SJSA1 (cell line): ENCODE measurements around the gene RAX2. TPM values are rescaled to one million over a fixed set of nuclear protein-coding genes. Genes with fewer than 3 reads are reported as not detected.

Experiments
- DNase-seq, 2 experiments: peaks; one replicate each; pipeline ENCODE4 v3.0.0-alpha.2; 2015 to 2020; ENCODE audit warnings: low spot score in 2 of 2, low read depth in 1 of 2
- H3K27ac ChIP-seq: fragments of 250-450 bp; sonication (Bioruptor Pico); 2 replicates; pipeline ENCODE4 v1.5.1; 2020; ENCODE audit warnings: mild to moderate bottlenecking, moderate library complexity
- H3K27me3 ChIP-seq: fragments of 250-450 bp; sonication (Bioruptor Pico); replicated peaks from 2 replicates; pipeline ENCODE4 v1.5.1; 2020; ENCODE audit warnings: mild to moderate bottlenecking, moderate library complexity
- H3K36me3 ChIP-seq: fragments of 250-450 bp; sonication (Bioruptor Pico); 2 replicates; pipeline ENCODE4 v1.5.1; 2020; ENCODE audit warnings: mild to moderate bottlenecking
- H3K4me1 ChIP-seq: fragments of 250-450 bp; sonication (Bioruptor Pico); replicated peaks from 2 replicates; pipeline ENCODE4 v1.6.1; 2021; ENCODE audit warnings: mild to moderate bottlenecking
- H3K4me3 ChIP-seq: fragments of 250-450 bp; sonication (Bioruptor Pico); 2 replicates; pipeline ENCODE4 v1.5.1; 2020; ENCODE audit warnings: mild to moderate bottlenecking
- H3K9me3 ChIP-seq: fragments of 250-450 bp; sonication (Bioruptor Pico); replicated peaks from 2 replicates; pipeline ENCODE4 v1.5.1; 2020; ENCODE audit warnings: mild to moderate bottlenecking
- total RNA-seq: library from RNA; depleted of rRNA; stranded (reverse); fragments of >200 nt; shearing (Covaris generic); gene quantifications from 2 replicates; pipeline ENCODE4 v1.2.3, GENCODE V29; 2014

The RAX2 gene
- total RNA-seq, 1 experiment from 2014 or later: not detected

DNA sequence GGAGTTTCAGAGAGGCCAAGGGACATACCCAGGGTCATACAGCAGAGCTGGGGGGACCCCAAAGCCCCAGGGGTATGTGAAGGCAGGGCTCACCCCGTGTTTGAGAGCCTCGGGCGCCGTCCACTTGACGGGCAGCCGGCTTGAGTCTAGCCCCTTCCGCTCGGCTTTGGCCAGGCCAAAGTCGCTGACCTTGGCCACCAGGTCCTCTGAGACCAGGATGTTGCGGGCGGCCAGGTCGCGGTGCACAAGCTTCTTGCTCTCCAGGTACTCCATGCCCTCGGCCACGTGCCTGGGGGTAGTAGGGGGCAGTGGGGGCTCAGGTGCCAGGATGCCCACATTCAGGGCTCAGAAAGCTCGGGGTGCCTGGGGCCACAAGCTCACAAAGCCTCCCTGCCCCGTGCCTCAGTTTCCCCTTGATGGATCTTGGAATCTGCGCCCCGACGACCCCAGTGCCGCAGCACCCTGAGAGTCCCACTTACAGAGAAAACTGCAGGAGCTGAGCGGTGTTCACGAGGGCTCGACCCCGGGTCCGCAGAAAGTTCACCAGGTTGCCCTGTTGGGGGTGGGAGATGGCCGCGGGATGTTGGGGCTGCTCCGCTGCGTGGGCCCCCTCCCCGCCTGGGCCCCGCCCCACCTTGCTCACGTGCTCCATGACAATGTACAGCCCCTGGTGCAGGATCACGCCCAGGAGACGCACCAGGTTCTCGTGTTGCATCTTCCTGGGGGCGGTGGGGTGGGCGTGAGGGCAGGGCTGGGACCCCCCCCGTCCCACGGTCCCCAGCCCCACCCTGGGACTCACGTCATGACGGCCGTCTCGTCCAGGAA lies 7.1 kb upstream of the RAX2 start:
- Histone ChIP-seq H3K4me3 (no peak overlapping the region), H3K9me3 (peaks cover 17% of the 10 kb centered on the region), H3K36me3 (no peaks in the 10 kb centered on the region), H3K27ac (no peak overlapping the region), H3K27me3 (0 out of 2 replicates have a peak, but pooled peaks cover 2% of the 10 kb centered on the region), H3K4me1 (no peaks in the 10 kb centered on the region)
- no peak for DNase-seq

DNA sequence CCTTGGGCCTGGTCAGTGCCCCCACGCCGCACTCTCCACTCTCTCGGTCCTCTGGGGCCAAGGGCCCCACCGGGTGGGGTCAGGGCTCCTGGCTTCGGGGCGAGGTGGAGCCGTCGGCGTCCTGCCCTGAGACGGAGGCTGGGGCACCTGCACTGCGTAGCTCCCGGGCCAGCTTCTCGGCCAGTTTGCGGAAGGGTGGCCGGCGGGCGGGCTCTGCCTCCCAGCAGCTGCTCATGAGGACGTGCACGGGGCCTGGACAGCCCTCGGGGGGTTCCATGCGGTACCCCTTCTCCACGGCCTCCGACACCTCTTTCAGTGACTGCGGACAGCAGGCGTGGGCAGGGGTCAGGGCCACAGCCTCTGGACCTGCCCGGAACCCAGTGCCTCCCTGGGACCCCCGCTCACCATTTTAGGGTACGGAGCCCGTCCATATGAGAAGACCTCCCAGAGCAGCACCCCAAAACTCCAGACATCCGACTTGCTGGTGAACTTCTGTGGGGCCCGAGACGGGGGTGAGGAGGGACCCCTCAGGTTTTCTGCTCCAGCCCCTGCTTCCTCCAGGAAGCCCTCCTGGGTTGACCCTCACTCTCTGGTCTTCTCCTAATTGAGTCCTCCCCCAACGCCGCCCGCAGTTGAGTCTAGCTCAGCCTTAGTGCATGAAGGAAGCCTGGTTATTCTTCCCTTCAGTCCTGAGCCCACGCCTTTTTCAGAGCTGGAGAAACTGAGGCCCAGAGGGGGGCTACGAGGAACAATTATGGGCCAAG lies 6.3 kb upstream of the RAX2 start:
- no peak for DNase-seq
- H3K4me1 ChIP-seq: no peaks in the 10 kb centered on the region

DNA sequence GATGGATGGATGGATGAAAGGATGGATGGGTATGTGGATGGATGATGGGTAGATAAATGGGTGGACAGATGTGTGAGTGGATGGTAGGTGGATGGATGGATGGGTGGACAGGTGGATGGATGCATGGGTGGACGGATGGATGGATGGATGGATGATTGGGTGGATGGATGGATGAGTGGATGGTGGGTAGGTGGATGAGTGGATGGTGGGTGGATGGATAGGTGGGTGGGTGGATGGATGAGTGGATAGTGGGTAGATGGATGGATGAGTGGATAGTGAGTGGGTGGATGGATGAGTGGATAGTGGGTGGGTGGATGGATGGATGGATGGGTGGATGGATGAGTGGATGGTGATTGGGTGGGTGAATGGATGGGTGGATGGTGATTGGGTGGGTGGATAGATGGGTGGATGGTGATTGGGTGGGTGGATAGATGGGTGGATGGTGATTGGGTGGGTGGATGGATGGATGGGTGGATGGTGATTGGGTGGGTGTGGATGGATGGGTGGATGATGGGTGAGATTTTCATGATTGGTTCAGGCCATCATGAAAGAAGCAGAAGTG lies 4.5 kb upstream of the RAX2 start:
- no peak for DNase-seq
- Histone ChIP-seq H3K27ac (no peak overlapping the region), H3K4me1 (no peaks in the 10 kb centered on the region), H3K36me3 (no peaks in the 10 kb centered on the region), H3K9me3 (peaks cover 6% of the 10 kb centered on the region), H3K4me3 (no peak overlapping the region), H3K27me3 (no peaks in the 10 kb centered on the region)

More for the DNA sequence above, 6.3 kb upstream of the RAX2 start:
- Histone ChIP-seq H3K27ac (no peak overlapping the region), H3K27me3 (no peaks in the 10 kb centered on the region), H3K9me3 (peaks cover 17% of the 10 kb centered on the region), H3K36me3 (no peaks in the 10 kb centered on the region), H3K4me3 (no peak overlapping the region)

DNA sequence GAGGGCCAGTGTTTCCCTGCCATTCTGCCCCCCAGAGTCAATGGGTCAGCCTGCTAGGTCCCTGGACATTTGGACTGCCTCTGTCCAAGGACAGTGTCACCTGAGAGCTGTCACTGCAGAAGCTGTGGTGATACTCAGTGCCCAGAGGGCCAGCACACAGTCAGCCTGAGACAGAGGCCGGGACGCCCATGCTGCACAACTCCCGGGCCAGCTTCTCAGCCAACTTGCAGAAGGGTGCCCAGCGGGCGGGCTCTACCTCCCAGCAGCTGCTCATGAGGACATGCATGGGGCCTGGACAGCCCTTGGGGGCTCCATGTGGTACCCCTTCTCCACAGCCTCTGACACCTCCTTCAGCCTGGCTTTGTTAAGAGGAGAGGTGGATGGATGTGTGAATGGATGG lies 3.8 kb upstream of the RAX2 start:
- Histone ChIP-seq H3K27me3 (no peaks in the 10 kb centered on the region), H3K4me1 (no peaks in the 10 kb centered on the region), H3K27ac (no peak overlapping the region), H3K36me3 (no peaks in the 10 kb centered on the region), H3K9me3 (no peaks in the 10 kb centered on the region), H3K4me3 (no peak overlapping the region)
- DNase-seq: no peak

DNA sequence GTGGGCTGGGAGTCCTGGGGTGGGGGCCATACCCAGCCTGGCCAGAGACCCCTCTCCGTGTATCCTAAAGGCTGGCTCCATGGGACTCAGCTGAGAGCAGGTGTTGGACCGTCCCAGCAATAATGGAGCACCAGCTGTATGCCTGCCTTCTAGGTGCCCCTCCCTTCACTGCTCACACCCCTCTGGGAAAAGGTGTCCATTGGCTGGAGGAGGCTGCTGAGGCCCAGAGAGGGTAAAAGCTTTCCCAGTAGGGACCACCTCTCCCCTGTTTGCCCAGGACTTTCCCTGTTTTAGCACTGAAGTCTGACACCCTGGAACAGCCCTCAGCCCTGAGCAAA lies 3.3 kb upstream of the RAX2 start:
- Histone ChIP-seq H3K36me3 (no peaks in the 10 kb centered on the region), H3K27me3 (no peaks in the 10 kb centered on the region), H3K4me1 (no peaks in the 10 kb centered on the region), H3K4me3 (no peak overlapping the region), H3K9me3 (no peaks in the 10 kb centered on the region), H3K27ac (no peak overlapping the region)
- DNase-seq: no peak

DNA sequence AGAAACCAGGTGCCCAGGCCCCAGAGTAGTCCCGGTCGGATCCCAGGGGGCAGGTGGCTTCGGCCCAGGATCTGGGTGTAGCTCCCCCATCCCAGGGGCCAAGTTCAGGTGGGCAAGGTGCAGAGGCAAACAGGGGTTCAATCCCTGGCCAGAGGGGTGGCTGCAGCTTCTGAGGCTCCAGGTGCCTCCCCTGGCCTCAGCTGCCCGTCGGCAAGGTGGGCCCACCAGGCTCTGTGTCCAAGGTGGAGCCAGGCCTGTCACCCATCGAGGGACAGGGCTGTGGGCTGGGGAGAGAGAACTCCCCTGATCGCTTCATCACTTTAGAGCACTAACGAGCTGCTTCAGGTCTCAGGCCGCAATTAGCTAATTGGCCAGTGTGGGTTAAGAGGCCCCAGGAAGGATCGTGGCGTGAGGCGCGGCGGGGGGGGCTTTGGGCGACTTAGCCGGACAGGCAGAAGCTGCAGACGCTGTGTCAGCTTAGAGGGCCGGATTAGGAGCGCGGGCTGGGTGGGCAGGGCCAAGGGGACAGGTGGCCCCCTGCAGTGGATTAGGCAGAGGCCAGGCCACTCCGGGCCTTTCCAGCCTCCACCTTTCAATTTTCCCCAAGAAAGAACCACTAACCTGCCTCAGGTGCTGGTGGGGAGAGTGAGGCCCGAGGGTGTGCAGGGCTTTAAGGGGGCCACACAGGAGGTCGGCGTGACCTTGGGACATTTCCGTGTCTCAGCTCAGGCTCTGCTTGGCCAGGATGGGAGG lies 2.8 kb upstream of the RAX2 start:
- H3K9me3 ChIP-seq: no peaks in the 10 kb centered on the region

DNA sequence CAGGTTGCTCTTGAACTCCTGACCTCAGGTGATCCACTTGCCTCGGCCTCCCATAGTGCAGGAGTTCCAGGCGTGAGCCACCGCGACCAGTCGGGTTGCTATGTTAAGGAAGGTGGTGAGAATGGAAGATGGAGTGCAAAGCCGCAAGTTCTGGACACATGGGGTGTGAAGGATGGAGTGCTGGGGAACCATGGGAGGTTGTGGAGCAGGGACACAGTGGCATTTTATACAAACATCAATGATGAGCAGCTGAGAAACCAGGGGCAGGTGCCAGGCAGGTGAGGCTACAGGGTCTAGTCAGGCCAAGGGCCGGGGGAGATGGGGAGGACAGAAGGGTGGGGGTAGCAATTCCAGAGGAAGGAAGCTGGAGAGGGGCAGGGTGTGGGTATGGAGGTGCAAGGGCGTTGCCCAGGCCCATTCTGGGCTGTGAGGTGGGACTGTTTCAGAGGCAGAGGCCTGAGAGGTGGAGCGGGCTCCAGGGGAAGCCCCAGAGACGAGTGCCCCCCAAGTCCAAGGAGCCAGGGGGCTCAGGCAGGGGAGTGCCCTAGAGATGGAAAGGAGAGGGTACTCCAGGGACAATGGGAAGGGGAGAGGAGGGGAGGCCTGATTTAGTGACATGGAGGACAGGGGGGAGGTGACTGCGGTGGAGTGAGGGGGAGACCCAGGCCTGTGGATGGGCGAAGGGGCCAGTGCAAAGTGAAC lies 1.9 kb upstream of the RAX2 start:
- no peak for DNase-seq
- Histone ChIP-seq H3K27me3 (no peaks in the 10 kb centered on the region), H3K27ac (no peak overlapping the region), H3K4me3 (no peak overlapping the region), H3K4me1 (no peaks in the 10 kb centered on the region), H3K9me3 (no peaks in the 10 kb centered on the region), H3K36me3 (no peaks in the 10 kb centered on the region)

More for the DNA sequence above, 2.8 kb upstream of the RAX2 start:
- no peak for DNase-seq
- Histone ChIP-seq H3K27ac (no peak overlapping the region), H3K27me3 (no peaks in the 10 kb centered on the region), H3K4me1 (no peaks in the 10 kb centered on the region), H3K4me3 (no peak overlapping the region), H3K36me3 (no peaks in the 10 kb centered on the region)

DNA sequence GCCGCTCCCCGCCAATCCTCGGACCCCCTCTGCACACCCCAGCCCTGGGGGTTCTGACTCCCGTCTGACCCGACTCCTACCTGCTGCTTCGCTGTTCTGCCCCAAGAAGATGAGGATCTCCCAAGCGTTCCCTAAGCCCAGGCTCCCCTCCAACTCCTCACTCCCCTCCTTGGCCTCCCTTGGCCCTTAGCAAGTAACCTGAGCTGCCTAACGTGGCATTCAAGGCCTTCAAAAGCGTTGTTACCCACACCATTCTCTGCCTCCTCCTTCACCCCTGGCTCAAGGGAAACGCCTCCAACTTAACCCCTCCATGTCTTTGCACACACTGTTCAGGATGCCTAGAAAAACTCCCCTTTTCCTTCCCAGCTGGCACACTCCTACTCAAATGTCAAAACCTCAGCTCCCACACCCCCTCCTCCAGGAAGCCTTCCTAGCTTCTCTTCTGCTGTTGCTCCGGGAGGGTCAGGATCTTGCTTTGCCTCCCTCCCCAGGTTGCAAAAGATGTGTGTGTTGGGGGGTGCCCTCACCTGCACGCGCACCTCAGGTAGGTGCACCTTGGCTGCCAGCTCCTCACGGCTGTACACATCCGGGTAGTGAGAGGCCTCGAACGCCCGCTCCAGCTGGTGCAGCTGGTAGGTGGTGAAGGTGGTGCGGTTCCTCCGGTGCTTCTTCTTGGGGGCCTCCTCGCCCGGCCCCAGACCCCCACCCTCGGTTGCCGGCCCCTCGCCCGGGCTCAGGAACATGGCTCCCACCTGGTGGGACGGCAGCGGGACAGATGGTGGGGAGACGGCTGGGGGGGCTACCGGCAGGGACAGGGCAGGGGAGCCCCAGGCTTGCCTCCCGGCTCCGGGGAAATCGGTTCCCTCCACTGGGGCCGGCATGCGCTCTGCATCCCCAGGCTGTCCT lies 775 bp downstream of the RAX2 start:
- Histone ChIP-seq H3K9me3 (no peaks in the 10 kb centered on the region), H3K4me1 (no peaks in the 10 kb centered on the region), H3K36me3 (peaks cover 6% of the 10 kb centered on the region), H3K4me3 (no peak overlapping the region), H3K27ac (no peak overlapping the region), H3K27me3 (no peaks in the 10 kb centered on the region)
- no peak for DNase-seq

DNA sequence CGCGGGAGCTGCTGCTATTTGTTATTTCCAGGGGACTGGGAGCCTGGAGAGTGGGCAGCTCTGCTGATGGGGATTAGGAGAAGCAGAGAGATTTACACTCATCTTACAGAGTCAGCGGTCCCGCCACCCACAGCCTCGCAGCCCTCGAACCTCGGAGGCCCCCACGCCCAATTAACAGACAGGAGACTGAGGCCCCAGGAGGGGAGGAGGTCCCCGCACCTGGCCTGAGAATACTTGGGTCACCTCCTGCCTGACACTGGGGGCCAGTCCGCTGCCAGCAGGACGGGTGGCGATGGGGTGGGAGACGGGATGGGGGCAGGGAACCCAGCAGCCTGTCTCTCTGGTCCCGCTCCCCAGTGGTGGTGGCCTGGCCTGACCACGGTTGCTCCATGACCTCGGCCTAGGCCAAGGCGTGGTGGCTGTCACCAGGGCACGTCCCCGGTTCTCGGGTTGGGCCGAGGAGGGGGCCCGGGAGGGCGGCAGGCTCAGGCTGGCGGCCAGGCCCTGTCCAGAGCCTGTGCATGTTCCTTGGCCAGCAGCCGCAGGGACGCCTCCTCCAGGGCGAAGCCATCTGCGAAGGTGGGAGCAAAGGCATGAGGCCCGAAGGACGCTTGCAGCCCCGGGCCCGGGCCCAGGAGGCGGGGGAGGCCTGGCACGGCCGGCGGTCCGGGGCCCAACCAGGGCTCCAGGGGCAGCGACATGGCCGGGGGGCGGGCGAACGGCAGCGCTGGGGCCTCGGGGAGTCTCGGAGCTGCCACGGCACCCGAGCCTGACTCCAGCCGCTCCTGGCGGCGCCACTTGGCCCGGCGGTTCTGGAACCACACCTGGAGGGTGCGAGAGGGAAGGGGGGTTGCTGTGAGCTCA lies 1.7 kb downstream of the RAX2 start:
- Histone ChIP-seq H3K36me3 (peaks cover 9% of the 10 kb centered on the region), H3K27ac (no peak overlapping the region), H3K4me3 (no peak overlapping the region), H3K4me1 (no peaks in the 10 kb centered on the region), H3K9me3 (no peaks in the 10 kb centered on the region), H3K27me3 (no peaks in the 10 kb centered on the region)
- no peak for DNase-seq

DNA sequence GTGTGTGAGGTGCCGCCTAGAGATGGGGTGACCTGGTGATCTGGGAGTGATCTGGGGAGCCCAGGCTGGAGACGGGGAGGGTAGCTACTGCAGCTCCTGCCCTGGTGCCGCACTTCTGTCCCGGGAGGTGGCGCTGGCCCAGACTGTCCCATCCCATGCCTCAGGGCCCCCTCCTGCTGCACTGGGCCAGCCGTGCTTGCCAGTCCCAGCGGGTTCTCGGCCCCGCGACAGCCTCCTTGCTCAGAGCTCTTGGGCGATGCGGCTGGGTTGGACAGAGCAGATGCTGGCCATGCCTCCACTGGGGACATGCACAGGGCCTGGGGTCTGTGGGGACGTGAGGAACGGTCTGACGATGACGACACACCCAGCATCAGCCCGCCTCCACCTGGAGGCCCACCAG lies 2.5 kb downstream of the RAX2 start:
- Histone ChIP-seq H3K4me1 (no peaks in the 10 kb centered on the region), H3K36me3 (peaks cover 12% of the 10 kb centered on the region), H3K27me3 (no peaks in the 10 kb centered on the region), H3K4me3 (no peak overlapping the region), H3K27ac (no peak overlapping the region), H3K9me3 (no peaks in the 10 kb centered on the region)
- no peak for DNase-seq

DNA sequence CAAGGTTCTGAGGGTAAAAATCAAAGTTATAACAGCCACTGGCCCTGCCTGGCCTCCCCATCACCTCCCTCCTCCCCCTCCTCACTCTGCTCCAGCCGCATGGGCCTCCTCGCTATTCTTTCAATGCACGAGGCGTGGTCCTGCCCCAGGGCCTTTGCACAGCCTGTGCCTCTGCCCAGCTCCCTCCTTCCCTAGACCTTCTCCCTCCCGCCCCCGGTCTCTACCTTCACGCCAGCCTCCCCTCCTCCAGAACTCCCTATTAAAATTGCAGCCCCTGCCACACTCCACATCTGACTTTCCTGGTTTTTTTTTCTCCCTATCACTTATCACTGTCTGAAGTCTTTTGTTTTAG lies 3.3 kb downstream of the RAX2 start:
- DNase-seq: no peak
- Histone ChIP-seq H3K36me3 (peaks cover 12% of the 10 kb centered on the region), H3K27ac (no peak overlapping the region), H3K4me3 (no peak overlapping the region), H3K4me1 (no peaks in the 10 kb centered on the region), H3K27me3 (no peaks in the 10 kb centered on the region), H3K9me3 (no peaks in the 10 kb centered on the region)
